H9 (cell line): Measurements from ENCODE around the gene DPY30. TPM values are rescaled to one million over a fixed set of nuclear protein-coding genes. Genes with fewer than 3 reads are reported as not detected.

Experiments
- DNase-seq: peaks from one replicate; pipeline ENCODE4 v3.0.0-alpha.2; 2017
- H2AFZ ChIP-seq: one replicate; pipeline ENCODE4 v1.6.1; 2013; ENCODE audit warnings: mild to moderate bottlenecking, low read length, control low read depth, moderate library complexity
- H2AK5ac ChIP-seq: 2 replicates; pipeline ENCODE4 v1.6.1; 2013; ENCODE audit warnings: low read length, control low read depth, mixed read lengths; ENCODE audit not compliant: insufficient read length
- H2BK120ac ChIP-seq: one replicate; pipeline ENCODE4 v1.6.1; 2013; ENCODE audit warnings: low read depth, mild to moderate bottlenecking, low read length, control low read depth, inconsistent platforms; ENCODE audit not compliant: poor library complexity, severe bottlenecking
- H2BK12ac ChIP-seq: 2 replicates; pipeline ENCODE4 v1.6.1; 2013; ENCODE audit warnings: low read length, control low read depth, mixed read lengths, low read depth; ENCODE audit not compliant: insufficient read length
- H2BK15ac ChIP-seq: 2 replicates; pipeline ENCODE4 v1.6.1; 2013; ENCODE audit warnings: low read depth, low read length, control low read depth
- H2BK20ac ChIP-seq: one replicate; pipeline ENCODE4 v1.6.1; 2013; ENCODE audit warnings: low read depth, mild to moderate bottlenecking, low read length, control low read depth, inconsistent platforms; ENCODE audit not compliant: poor library complexity, severe bottlenecking
- H2BK5ac ChIP-seq: 2 replicates; pipeline ENCODE4 v1.6.1; 2013; ENCODE audit warnings: low read length, control low read depth, mixed read lengths; ENCODE audit not compliant: insufficient read length
- H3K14ac ChIP-seq: 2 replicates; pipeline ENCODE4 v1.6.1; 2013; ENCODE audit warnings: low read length, control low read depth; ENCODE audit not compliant: insufficient read depth
- H3K18ac ChIP-seq: 2 replicates; pipeline ENCODE4 v1.6.1; 2013; ENCODE audit warnings: low read depth, mild to moderate bottlenecking, mixed read lengths, low read length, control low read depth; ENCODE audit not compliant: insufficient read length
- H3K23ac ChIP-seq: 2 replicates; pipeline ENCODE4 v1.6.1; 2013; ENCODE audit warnings: low read length, control low read depth, mixed read lengths, low read depth; ENCODE audit not compliant: insufficient read length
- H3K23me2 ChIP-seq: 2 replicates; pipeline ENCODE4 v1.6.1; 2013; ENCODE audit warnings: low read depth, mild to moderate bottlenecking, mixed read lengths, low read length, control low read depth; ENCODE audit not compliant: insufficient read length, poor library complexity, severe bottlenecking
- H3K27ac ChIP-seq: 2 replicates; pipeline ENCODE4 v1.5.1; 2013; ENCODE audit warnings: low read length, control low read depth, mixed read lengths, low read depth; ENCODE audit not compliant: insufficient read length
- H3K27me3 ChIP-seq: 2 replicates; pipeline ENCODE4 v1.6.1; 2013; ENCODE audit warnings: low read length, control low read depth, inconsistent platforms; ENCODE audit not compliant: insufficient read depth
- H3K4ac ChIP-seq: 2 replicates; pipeline ENCODE4 v1.6.1; 2013; ENCODE audit warnings: low read depth, mild to moderate bottlenecking, control low read depth, inconsistent platforms, low read length, moderate library complexity
- H3K4me1 ChIP-seq: 2 replicates; pipeline ENCODE4 v1.6.1; 2013; ENCODE audit warnings: low read length, control low read depth, inconsistent platforms; ENCODE audit not compliant: insufficient read depth
- H3K4me2 ChIP-seq: 2 replicates; pipeline ENCODE4 v1.6.1; 2013; ENCODE audit warnings: low read length, control low read depth, mixed read lengths; ENCODE audit not compliant: insufficient read length, insufficient read depth
- H3K56ac ChIP-seq: 2 replicates; pipeline ENCODE4 v1.6.1; 2013; ENCODE audit warnings: low read depth, mild to moderate bottlenecking, mixed read lengths, low read length, control low read depth; ENCODE audit not compliant: insufficient read length
- H3K79me1 ChIP-seq: 2 replicates; pipeline ENCODE4 v1.6.1; 2013; ENCODE audit warnings: low read depth, mild to moderate bottlenecking, moderate library complexity, low read length, control low read depth, inconsistent platforms; ENCODE audit not compliant: insufficient read depth, poor library complexity, severe bottlenecking
- H3K79me2 ChIP-seq: 2 replicates; pipeline ENCODE4 v1.6.1; 2013; ENCODE audit warnings: low read length, control low read depth, inconsistent platforms; ENCODE audit not compliant: insufficient read depth
- H3K9ac ChIP-seq: 2 replicates; pipeline ENCODE4 v1.6.1; 2013; ENCODE audit warnings: low read length, control low read depth, mixed read lengths; ENCODE audit not compliant: insufficient read length; ENCODE audit errors: extremely low read depth
- H3K9me3 ChIP-seq: one replicate; pipeline ENCODE4 v1.6.1; 2013; ENCODE audit warnings: low read depth, low read length, inconsistent platforms; ENCODE audit not compliant: control insufficient read depth
- H3T11ph ChIP-seq: one replicate; pipeline ENCODE4 v1.6.1; 2013; ENCODE audit warnings: mild to moderate bottlenecking, low read length, control low read depth, inconsistent platforms
- H4K20me1 ChIP-seq: one replicate; pipeline ENCODE4 v1.6.1; 2013; ENCODE audit not compliant: control insufficient read depth, insufficient read length, insufficient read depth
- H4K5ac ChIP-seq: 2 replicates; pipeline ENCODE4 v1.6.1; 2013; ENCODE audit warnings: low read depth, mild to moderate bottlenecking, mixed read lengths, low read length, control low read depth; ENCODE audit not compliant: insufficient read length
- H4K8ac ChIP-seq: replicated peaks from 2 replicates; pipeline ENCODE4 v1.6.1; 2013; ENCODE audit warnings: low read length, control low read depth, mixed read lengths, low read depth; ENCODE audit not compliant: insufficient read length
- H4K91ac ChIP-seq: 2 replicates; pipeline ENCODE4 v1.6.1; 2013; ENCODE audit warnings: low read depth, mild to moderate bottlenecking, moderate library complexity, mixed read lengths, low read length, control low read depth; ENCODE audit not compliant: insufficient read length
- H3K27ac Mint-ChIP-seq, 3 experiments: 2 replicates in 2 of 3; 3 replicates in 1 of 3; pipeline ENCODE4 v1.8.0; 2020 to 2021; ENCODE audit warnings: mixed read lengths in 3 of 3, mild to moderate bottlenecking in 1 of 3, moderate library complexity in 1 of 3
- H3K27me3 Mint-ChIP-seq: 2 replicates; pipeline ENCODE4 v1.8.0; 2021; ENCODE audit warnings: low read depth, mild to moderate bottlenecking, moderate library complexity, mixed read lengths
- H3K36me3 Mint-ChIP-seq, 3 experiments: 2 replicates in 2 of 3; 3 replicates in 1 of 3; pipeline ENCODE4 v1.8.0; 2020 to 2021; ENCODE audit warnings: low read depth in 3 of 3, mixed read lengths in 3 of 3; ENCODE audit not compliant: insufficient read depth in 1 of 3
- H3K4me1 Mint-ChIP-seq, 2 experiments: 2 replicates each; pipeline ENCODE4 v1.8.0; 2020; ENCODE audit warnings: mixed read lengths in 2 of 2
- H3K4me3 Mint-ChIP-seq, 2 experiments: 2 replicates in 1 of 2; 3 replicates in 1 of 2; pipeline ENCODE4 v1.8.0; 2020 to 2021; ENCODE audit warnings: mild to moderate bottlenecking in 2 of 2, mixed read lengths in 2 of 2, moderate library complexity in 1 of 2
- H3K9me3 Mint-ChIP-seq, 2 experiments: 2 replicates in 1 of 2; 3 replicates in 1 of 2; pipeline ENCODE4 v1.8.0; 2020; ENCODE audit warnings: mild to moderate bottlenecking in 2 of 2, mixed read lengths in 2 of 2, moderate library complexity in 1 of 2
- CTCF ChIP-seq: fragments of 200-600 bp; sonication (generic); conservative IDR thresholded peaks from 3 replicates; pipeline ENCODE4 v1.8.0; 2021; ENCODE audit warnings: antibody characterized with exemption, mild to moderate bottlenecking
- WGBS: extraction: QIAGEN DNeasy Blood & Tissue Kit; methylation state at CpG from one replicate; pipeline ENCODE4 v1.1.7; 2013; ENCODE audit warnings: missing lambda C conversion rate, low lambda C conversion rate, mixed read lengths; ENCODE audit not compliant: insufficient read length; ENCODE audit errors: extremely low coverage; 5-methylcytosine and 5-hydroxymethylcytosine counted together
- total RNA-seq: library from RNA; stranded (reverse); gene quantifications from 2 replicates; pipeline ENCODE4 v1.2.1, GENCODE V29; 2021

Gene DPY30
- total RNA-seq, 1 experiment from 2014 or later, result 148 TPM

- H3K9me3 ChIP-seq, result no peaks in the 10 kb centered on the region
- H3K36me3 Mint-ChIP-seq, result peaks cover 3 to 6% (median 6%) of the 10 kb centered on the region in 3 experiments; a peak in 4 of 7 replicates
- H3K27ac Mint-ChIP-seq, result peak overlapping the region; percentile 70 to 97 (median 86); a peak in 3 of 7 replicates
- DNase-seq, result no peak
- no peak overlapping the region for H3T11ph ChIP-seq
- no peak overlapping the region for H2BK12ac ChIP-seq
- no peak overlapping the region for H2BK20ac ChIP-seq
- no peak overlapping the region for H4K8ac ChIP-seq
- H3K18ac ChIP-seq, result no peak overlapping the region
- H3K23me2 ChIP-seq, result peaks cover 8% of the 10 kb centered on the region
- peaks cover 3% of the 10 kb centered on the region for H3K79me1 ChIP-seq
- no peaks in the 10 kb centered on the region for H3K4me1 ChIP-seq
- H3K27me3 Mint-ChIP-seq, result no peaks in the 10 kb centered on the region
- no peak overlapping the region for H2AK5ac ChIP-seq
- no peak overlapping the region for H3K23ac ChIP-seq
- peak overlapping the region; percentile 39; the same call in 1 of the 2 replicates for H3K14ac ChIP-seq
- H4K20me1 ChIP-seq, result no peaks in the 10 kb centered on the region
- H3K9ac ChIP-seq, result peak overlapping the region; percentile 73
- H2BK5ac ChIP-seq, result no peak overlapping the region
- no peaks in the 10 kb centered on the region for H3K9me3 Mint-ChIP-seq
- no peak overlapping the region for H2BK15ac ChIP-seq
- peak overlapping the region; percentile 83 for H3K4me2 ChIP-seq
- no CpG with 5 or more reads among the region's 10 CpGs for WGBS
- H3K4me3 Mint-ChIP-seq, result peak overlapping the region; percentile 93 to 98
- peaks cover 34 to 36% of the 10 kb centered on the region in 2 experiments for H3K4me1 Mint-ChIP-seq
- H4K5ac ChIP-seq, result no peak overlapping the region
- H2BK120ac ChIP-seq, result no peak overlapping the region
- no peak overlapping the region for H3K27ac ChIP-seq
- H3K56ac ChIP-seq, result no peak overlapping the region
- H3K79me2 ChIP-seq, result peaks cover 27% of the 10 kb centered on the region; the same call in 1 of the 2 replicates
- no peak overlapping the region for H4K91ac ChIP-seq
- no peak overlapping the region for H3K4ac ChIP-seq
- no peak for TF ChIP-seq CTCF
- H2AFZ ChIP-seq, result no peak overlapping the region
- H3K27me3 ChIP-seq, result no peaks in the 10 kb centered on the region
These were observed 30.6 kb downstream of the DPY30 start for GRCh38 chr2:32008805-32009515.
